ENCODE measurements around the gene INPP5A.

INPP5A gene

DNA sequence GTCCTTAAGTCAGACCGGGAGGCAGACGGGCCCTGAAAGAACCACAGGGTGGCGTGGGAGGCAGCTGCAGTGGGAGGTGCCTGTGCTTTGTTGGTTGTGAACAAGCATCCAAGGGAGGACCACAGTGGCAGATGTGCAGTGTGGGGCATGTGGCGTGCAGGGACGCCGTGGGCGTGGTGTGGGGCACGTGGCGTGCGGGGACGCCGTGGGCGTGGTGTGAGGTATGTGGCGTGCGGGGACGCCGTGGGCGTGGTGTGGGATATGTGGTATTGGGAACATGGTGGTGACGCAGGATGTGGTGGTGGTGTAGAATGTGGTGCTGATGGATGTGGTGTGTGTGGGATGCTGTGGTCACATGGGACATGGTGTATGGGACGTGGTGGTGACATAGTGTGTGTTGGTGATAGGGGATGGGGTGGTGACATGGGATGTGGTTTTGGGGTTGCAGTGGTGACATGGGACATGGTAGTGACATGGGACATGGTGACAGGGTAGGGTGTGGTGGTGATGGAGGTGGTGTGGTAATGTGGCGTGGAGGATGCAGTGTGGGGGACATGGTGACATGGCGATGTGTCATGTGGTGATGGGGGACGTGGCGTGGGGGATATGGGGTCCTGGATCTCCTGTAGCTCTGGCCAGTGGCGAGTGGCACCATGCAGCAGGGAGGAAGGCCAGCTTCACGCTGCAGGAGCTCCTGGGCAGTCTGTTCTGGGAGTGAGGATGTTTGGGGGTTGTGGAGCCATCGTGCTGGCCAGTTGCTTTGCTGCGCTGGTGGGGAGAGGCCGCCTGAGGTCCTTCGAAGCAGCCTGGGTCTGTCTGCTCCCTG, 78.8 kb downstream of the INPP5A start:
- no peak for DNase-seq

DNA sequence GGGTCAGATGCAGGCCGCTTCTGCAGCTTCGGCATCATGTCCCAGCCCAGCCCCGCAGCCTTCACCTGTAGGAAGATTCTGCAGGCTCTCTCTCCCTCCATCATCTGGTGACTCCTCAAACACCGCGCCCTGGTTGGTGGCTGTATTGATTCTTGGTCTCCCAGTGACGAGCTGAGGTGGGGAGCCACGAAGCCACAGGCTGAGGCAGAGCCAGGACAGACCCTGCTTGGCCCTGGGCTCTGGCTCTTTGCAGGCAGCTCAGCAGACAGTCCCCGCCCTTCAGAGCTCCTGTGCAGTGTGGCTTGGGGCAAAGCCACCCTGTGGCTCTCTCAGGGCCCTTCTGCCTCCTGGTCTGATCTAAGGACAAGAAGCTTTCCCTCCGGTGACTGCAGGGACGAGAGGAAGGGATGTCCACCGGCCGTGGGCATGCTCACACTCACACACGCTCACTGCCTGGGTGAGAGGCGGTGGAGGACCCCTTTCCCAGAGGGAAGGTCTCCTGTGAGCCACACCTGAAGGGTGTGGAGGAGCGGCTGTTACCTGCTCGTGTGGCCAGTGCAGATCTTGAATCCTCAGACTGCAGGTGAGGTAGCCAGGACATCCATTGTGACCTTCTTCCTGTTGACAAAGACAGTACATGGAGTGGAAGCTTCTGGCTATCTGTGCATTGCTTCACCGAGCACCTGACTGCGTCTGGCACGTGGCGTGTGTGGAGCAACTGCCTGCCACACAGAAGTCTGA, 79.6 kb downstream of the INPP5A start:
- no peak for DNase-seq

DNA sequence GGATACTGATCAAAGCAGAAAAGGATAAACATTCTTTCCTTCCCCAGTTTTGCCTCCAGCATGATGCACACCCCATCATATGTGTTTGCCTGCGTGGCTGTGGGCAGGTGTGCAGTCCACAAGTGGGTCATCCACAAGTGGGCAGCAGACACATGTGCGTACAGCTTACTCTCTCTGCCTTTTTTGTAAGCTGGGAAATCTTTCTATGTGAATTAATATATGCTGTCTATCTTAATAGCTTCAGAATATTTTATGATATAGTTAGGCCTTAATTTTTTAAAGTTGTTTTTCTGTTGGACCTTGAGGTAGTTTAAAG, 80.1 kb downstream of the INPP5A start:
- DNase-seq = no peak

DNA sequence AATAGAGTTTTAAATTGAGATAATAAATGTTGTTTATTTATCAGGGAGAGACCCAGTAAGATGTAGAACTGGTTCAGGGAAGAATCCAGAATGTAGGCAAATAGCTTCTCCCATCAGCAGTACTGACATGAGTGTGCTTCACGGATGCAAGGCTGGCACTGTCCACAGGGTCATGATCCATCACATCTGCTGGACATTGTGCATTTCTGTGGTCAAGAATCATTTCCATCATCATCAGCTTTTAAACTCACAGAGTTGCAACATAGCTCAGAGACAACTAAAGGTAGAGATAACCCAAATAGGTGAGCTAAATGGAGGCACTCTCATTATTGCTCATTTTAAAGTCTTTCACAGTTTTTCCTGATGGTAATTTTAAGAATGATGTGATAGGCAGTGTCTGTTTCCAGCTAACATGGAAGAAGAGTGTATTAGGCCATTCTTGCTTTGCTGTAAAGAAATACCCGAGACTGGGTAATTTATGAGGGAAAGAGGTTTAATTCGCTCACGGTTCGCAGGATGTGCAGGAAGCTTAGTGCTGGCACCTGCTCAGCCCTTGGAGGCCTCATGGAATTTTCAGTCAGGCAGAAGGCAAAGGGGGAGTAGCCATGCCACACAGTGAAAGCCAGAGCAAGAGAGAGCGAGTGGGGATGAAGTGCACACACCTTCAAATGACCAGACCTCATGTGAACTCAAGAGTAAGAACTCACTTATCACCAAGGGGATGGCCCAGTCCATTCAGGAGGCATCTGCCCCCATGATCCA, 80.8 kb downstream of the INPP5A start:
- DNase-seq = peak; percentile 40

DNA sequence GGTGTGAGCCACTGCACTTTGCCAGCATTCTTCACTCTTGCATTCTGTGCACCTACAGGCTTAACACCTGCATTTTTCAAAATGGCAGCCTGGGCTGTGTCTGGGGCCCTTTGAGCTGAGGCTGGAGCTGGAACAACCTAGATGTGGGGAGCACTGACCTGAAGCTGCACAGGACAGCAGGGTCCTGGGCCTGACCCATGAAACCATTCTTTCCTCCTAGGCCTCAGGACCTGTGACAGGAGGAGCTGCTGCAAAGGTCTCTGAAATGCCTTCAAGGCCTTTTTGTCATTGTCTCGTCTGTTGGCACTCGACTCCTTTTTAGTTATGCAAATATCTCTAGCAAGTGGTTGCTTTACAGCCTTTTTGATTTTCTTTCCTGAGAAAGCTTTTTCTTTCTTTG, 82.3 kb downstream of the INPP5A start:
- DNase-seq = no peak

DNA sequence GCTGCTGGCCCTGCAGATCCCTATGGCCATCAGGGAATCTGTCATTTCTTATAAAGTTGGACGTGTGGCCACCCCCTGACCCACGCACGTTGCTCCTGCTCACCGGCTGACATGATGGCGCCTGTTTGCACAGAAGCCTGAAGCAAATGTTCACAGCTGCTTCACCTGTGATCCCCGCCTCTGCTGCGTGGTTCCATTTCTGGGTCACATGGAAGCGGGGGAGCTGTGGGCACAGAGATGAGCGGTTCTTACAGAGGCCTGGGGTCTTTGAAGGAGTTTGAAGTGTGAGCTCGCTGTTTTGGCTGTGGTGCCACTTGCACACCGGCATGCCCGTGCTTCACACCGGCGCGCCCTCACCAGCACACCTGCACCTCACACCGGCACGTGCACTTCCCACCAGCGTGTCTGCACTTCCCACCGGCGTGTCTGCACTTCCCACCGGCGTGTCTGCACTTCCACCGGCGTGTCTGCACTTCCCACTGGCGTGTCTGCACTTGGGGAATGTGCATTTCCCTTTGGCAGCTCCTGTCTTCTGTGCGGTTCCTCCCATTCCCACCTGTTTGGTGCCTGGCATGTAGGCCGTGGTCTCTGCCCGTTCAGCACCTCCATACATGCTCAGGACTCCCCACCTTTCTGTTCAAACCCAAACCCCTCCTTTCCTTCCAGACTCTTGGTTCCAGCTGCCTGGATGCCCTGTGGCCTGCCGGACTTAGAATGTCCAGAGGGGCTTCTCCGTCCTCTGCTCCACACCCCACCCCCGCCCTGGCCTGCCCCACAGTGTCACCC, 86.7 kb downstream of the INPP5A start:
- DNase-seq = no peak

DNA sequence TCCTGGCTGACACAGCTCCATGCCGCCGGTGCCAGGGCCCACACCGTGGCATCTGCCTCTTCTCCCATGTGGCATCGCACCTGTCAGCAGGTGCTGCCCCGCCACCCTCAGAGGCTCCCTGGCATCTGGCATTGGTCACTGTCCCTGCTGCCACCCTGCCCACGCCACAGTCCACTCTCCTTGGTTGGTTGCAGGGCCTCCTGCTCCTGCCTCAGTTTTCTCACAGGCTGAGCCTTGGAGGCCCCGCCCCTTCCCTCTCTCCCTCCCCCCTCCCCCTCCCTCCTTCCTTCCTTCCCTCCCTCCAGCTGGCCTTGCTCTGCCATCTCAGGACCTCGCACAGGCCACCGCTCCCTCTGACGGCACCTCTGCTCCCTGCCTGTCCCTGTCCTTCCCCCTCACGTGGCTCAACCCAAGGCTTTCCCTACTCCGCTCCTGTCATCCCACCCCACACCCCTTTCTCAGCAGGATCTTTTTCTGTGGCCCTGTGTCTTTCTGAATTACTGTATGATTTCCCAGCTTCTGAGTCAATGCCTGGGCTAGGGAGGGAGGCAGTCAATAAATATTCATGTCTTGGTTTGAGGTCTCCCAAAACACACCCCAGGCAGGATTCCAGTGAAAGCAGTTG, 87.4 kb downstream of the INPP5A start:
- no peak for DNase-seq

DNA sequence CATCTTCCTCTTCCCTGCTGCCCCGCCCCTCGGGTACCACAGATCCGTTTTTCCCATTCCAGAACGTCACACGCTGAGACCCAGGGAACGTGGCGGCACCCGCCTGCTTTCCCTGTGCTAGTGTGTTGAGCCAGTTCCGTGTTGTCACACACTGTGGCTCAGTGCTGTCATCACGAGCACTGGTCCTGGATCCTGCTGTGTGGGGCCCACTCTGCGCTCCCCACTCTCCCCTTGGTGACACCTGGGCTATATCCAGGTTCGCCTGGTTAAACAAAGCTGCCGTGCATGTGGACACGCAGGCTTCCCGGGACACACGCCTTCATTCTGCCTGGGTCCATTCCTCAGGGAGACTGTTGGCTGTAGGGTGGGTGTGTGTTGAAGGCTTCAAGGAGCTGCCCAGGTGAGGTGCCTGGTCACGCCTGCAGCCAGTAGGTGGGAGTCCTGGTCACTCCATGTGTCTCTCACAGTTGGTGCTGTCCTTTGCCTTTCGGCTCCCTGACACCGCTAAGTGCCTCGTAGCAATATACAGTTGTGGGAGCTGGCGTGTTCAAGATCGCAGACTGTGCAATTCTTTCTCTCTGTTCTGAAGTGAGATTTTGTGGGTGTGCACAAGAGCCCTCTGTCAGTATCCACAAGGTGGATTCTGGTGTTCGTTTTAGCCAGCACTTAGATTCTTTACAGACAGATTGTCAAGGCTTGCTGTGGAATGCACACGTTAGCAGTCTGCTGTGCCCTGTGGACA, 88.6 kb downstream of the INPP5A start:
- no peak for DNase-seq

DNA sequence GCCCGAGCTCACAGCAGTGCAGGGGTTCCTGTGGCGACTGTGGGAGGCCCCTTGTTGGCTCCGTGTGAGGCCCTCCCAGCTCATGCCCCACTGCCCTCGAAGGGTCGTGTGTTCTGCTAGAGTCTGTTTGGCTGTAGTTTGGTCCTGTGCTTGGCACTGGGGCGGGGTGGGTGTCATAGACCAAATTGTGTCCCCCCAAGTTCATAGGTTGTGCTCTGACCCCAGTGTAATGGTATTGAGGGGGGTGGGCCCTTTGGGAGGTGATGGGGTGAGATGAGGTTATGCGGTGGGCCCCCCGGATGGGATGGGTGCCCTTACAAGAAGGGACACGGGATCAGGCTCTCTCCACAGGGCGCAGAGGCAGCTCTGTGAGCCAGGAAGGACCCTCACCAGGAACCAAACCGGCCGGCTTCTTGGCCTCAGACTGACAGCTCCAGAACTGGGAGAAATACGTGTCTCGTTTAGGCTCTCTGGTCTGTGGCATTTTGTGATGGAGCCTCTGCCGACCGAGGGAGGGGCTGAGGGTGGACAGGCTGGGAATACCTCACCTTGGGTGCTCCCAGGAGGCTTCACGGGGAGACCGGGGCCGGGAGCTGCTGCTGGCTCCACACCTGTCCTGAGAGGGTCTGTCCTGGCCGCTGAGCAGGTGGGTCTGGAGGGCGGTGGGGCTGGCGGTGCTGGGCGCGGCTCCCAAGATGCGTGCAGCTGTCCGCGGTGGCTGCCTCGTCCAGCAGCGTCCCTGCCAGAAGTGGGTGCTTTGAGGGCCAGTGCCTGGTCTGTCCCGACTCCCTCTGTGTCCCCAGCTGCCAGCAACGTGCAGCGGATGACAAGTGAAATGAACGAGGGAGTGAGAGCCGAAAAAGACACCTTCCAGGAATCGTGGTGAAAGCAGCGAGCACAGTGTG, 89.4 kb downstream of the INPP5A start:
- DNase-seq = no peak

DNA sequence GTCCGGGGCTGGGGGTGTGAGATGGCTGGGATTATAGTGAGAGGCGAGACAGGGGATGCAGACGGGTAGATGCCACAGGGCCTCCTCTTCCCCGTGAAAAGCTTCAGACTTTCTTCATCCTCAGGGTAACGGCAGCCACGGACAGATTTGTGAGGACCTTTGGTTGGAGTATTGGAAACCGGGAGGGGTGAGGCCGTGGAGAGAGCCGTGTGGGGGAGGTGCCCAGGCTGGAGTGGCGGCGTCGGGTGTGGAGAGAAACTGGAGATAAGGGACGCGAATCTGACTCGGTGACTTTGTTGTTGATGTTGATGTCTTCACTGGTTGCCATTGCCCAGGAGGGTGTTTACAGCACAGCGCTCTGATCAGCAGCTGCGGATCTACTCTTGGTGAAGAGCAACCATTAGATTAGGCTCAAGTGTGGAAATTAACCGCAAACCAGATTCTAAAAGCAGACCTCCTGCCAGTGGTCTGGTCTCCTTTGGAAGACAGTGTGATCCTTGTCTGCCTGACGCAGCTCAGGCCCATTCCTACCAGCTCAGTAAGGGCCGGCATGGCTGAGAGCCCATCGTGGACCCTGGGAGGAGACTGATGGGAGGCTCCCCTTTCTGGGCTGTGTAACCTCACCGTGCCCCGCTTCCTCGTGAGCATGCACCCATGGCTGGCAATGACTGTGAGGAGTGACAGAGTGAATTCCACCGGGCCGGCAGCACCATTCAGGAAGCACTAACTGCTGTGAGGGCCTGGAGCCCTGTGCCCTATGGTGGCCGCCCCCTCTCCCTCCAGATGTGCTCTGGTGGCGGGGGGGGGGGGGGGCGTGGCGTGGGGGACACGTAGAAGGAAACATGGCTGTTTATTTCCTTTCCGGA, 90.3 kb downstream of the INPP5A start:
- DNase-seq = peak; percentile 22

DNA sequence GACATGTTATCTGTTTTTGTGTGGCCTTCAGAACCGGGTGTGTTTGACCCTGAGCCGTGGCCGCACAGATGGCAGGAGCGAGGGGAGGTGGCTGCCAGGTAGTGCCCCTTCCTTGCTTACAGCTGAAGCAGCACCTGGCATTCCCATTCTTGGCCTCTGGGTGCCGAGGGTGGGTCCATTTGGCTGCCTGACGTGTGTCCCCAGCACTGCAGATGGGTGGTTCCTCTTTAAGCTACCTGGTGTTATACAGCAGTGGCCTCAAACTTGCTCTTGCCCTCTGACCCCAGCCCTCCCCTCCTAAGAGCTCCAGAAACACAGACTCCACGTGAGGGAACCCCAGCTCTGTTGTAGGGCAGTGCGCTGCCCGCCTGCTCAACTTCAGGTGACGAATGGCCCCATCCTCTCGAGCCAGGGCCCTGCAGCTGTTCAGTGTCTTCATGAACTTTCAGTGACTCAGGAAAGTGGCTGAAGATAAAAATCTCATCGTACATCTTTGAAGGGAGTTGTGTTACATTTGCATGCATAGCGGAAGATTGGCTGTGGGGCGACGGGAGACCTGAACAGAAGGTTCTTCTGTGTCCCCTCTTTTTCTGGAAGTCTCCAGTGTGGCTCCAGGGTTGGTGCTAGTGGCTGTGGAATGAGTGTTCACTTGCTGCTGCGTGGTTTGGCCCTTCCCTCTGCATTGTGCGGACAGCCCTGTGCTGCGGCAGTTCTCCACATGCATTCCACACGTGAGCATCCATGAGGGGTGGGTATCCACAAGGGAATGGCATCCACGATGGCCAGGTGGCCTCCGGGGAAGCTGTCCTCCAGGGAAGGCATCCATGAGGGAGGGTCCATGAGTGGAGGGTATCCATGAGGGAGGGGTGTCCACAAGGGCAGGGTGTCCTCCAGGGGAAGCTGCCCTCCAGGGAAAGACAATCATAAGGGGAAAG, 91.6 kb downstream of the INPP5A start:
- no peak for DNase-seq

DNA sequence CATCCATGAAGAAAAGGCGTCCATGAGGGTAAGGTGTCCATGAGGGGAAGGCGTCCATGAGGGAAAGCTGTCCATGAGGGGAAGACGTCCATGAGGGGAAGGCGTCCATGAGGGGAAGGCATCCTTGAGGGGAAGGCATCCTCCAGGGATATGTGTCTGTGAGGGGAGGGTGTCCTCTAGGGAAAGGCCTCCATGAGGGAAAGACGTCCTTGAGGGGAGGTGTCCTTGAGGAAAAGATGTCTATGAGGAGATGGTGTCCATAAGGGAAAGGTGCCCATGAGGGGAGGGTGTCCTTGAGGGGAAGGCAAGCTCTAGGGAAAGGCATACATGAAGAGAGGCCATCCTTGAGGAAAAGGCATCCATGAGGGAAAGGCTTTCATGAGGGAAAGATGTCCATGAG, 92.6 kb downstream of the INPP5A start:
- no peak for DNase-seq

DNA sequence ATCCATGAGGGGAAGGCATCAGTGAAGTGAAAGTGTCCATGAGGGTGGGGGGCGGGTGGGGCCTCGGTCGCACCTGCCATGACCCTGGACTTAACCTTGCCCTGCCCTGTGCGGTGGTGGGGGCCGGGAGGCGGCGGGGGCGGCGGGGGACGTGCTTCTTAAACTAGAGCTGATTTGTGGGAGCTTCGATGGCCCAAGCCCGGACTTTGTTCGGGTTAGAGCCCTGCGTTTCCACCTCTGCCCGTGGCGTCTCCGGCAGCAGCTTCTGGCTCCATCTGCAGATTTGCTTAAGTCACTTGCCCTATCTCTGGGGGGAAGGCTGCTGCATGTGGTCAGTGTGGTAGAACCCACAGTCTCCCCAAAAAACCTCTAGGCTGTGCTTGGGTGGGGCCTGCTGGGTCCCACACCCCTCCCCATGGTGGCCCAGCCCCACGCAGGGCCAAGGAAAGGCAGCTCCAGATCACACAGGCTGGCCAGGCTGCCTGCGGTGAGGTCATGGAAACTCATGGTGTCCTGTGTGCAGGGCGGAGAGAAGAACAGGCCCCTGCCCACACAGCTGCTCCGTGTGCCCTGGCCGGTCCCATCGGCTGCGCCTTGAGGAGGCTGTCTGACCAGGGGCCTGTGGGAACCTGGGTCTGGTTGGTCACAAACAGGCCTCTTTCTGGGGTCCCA, 93.2 kb downstream of the INPP5A start:
- DNase-seq = no peak

DNA sequence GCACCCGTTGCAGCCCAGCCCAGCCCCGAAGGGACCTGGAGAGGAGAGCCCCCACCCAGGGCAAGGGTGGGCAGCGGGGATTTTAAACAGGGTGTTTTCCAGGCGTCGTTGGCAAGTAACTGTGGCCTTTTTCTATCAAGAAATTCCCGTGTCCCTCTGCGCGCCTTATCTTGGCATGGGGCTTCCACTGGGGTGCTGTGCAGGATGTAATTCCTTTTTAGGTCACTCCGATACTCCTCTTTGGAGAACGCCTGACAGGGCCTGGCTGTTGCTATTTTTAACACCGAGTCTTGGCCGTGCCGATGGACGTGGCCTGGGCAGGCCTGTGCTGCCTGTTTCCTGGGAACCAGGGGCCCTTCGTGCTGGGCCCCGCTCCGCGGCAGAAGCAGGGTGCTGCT, 93.8 kb downstream of the INPP5A start:
- no peak for DNase-seq

DNA sequence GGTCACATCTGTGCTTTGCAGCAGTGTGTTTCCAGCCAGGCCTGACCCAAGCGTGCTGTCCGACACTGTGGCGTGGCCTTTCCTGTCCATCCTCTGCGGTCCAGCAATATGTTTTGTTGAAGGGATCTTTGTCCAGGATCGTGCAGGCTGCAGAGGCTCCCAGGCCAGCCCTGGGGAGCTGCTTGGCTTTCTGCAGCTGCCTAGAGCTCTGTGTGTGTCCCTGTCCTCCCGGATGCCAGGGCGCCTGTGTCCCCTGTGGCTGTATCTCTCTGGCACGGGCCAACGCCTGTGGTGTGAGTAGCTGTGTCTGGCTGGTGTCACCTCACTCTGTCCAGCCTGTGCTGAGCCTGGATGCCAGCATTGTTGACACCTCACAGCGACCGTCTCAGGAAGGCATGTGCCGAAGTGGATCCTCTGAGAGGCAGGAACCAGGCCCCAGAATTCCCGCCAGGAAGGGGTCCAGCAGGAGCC, 94.5 kb downstream of the INPP5A start:
- DNase-seq = no peak

DNA sequence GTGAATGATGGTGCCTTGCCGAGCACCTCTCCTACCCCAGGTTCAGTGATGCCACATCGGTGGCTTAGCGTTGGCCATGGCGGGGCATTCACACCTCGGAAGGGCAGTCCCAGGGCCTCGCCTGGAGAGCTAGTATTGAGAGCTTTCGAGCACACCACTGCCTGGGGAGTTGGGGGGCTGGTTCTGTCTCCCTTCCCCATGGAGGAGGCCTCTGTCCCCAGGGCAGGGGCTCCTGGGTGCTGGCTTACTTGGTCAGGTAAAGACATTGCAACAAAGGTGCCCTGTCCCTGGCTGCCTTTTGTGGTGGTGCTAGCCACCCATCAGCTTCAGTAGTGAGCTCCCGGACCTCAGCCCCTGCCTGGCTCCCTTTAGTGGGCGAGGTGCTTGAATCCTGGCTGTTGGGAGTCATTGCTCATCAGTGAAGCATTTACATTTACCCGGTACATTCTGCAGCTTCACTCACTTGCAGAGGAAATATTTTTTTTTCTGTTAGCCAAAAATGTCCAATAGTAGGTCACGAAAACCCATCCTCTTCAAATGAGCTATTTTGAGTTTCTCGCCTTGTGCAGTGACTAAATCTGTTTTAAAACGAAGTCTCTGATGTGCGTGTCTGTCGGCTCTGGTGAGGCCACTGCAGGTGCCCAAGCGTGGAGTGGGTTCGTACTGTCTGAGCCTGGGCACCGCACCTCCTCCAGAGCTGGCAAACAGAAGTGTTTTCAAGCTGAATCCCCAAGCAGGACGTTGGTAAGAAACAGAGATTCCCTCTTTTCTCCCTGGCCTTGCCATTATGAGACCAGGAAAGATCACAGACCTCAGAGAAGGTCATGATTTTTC, 95.5 kb downstream of the INPP5A start:
- DNase-seq = peak; percentile 11
